Astrocyte (in vitro differentiated cells and primary cell): Measurements from ENCODE around the gene NPLOC4.

Experiments used
- EZH2 ChIP-seq: IDR thresholded peaks from 2 replicates; pipeline ENCODE4 v1.6.1; 2012; ENCODE audit warnings: mild to moderate bottlenecking, low read length, inconsistent platforms; ENCODE audit not compliant: insufficient read depth
- TF ChIP-seq, protein P1 (sequence below): IDR thresholded peaks from 2 replicates; pipeline ENCODE4 v1.5.1; 2011; ENCODE audit warnings: low read depth, mild to moderate bottlenecking, inconsistent platforms, low read length, moderate library complexity; ENCODE audit not compliant: insufficient read depth

DNA sequence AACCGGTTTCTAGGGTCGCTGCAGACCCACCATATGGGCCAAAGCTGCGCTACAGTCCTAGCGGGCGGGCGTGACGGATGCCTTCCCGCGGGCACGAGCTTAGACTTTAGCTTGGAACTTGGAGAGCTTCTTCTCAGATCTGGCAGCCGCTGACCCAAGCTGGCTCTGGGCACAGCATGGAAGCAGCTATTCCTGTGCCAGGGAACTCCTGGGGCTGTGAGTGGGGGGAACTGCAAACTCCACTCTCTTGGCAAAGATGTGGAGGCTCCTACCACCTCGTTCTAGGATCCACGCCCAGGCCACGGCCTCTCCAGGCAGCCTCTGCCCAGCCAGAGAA lies 93.6 kb downstream of the NPLOC4 start:
- TF ChIP-seq, protein P1, sequence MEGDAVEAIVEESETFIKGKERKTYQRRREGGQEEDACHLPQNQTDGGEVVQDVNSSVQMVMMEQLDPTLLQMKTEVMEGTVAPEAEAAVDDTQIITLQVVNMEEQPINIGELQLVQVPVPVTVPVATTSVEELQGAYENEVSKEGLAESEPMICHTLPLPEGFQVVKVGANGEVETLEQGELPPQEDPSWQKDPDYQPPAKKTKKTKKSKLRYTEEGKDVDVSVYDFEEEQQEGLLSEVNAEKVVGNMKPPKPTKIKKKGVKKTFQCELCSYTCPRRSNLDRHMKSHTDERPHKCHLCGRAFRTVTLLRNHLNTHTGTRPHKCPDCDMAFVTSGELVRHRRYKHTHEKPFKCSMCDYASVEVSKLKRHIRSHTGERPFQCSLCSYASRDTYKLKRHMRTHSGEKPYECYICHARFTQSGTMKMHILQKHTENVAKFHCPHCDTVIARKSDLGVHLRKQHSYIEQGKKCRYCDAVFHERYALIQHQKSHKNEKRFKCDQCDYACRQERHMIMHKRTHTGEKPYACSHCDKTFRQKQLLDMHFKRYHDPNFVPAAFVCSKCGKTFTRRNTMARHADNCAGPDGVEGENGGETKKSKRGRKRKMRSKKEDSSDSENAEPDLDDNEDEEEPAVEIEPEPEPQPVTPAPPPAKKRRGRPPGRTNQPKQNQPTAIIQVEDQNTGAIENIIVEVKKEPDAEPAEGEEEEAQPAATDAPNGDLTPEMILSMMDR, result no peak
- TF ChIP-seq EZH2, result no peak
